ENCODE results near the gene IGSF22. TPM values are rescaled to one million over a fixed set of nuclear protein-coding genes. Genes with fewer than 3 reads are reported as not detected.

The IGSF22 gene
- total and polyA plus RNA-seq, 9 of the 15 experiments (the other 6 are each of a cell fraction or from before 2014, with no cell fraction given): not detected

DNA sequence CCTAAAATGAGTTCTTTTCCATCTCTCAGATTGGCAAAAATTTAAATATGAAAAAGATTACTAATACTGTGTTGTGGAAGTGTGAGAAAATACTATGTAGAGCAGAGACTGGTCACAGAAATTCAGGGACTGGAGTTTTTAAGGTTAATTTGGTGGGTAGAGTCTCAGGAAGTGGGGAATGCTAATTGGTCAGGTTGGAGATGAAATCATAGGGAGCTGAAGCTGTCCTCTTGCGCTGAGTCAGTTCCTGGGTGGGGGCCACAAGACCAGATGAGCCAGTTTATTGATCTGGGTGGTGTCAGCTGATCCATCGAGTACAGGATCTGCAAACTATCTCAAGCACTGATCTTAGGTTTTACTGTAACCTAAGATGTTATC lies 56.8 kb downstream of the IGSF22 start (continued):
- TF ChIP-seq FOXK2 (conservative IDR thresholded peaks at IDR 0.05 in 1 of 2, IDR thresholded peaks at IDR 0.05 in 1 of 2; ENCODE audit: low read depth in 2 of 2) (0 out of 4 replicates have a peak, but pooled peaks of 1 of the 2 experiments have one; percentile 5), C11orf30 (IDR thresholded peaks at IDR 0.05; ENCODE audit: low read depth) (peak; percentile 54; the same call in 1 of the 2 replicates), HNRNPL (IDR thresholded peaks at IDR 0.05; ENCODE audit: low read depth, low read length) (no peak), SPI1 (IDR thresholded peaks at IDR 0.05; ENCODE audit: borderline replicate concordance, low read depth, low read length) (no peak), ZNF232 (CRISPR knock-in tag; IDR thresholded peaks at IDR 0.05) (no peak), SETDB1 (IDR thresholded peaks at IDR 0.05; ENCODE audit: low read length) (no peak)
- TF ChIP-seq, protein P1, sequence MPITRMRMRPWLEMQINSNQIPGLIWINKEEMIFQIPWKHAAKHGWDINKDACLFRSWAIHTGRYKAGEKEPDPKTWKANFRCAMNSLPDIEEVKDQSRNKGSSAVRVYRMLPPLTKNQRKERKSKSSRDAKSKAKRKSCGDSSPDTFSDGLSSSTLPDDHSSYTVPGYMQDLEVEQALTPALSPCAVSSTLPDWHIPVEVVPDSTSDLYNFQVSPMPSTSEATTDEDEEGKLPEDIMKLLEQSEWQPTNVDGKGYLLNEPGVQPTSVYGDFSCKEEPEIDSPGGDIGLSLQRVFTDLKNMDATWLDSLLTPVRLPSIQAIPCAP (CRISPR knock-in tag; IDR thresholded peaks at IDR 0.05; ENCODE audit: borderline replicate concordance): no peak
- TF ChIP-seq, protein P2, sequence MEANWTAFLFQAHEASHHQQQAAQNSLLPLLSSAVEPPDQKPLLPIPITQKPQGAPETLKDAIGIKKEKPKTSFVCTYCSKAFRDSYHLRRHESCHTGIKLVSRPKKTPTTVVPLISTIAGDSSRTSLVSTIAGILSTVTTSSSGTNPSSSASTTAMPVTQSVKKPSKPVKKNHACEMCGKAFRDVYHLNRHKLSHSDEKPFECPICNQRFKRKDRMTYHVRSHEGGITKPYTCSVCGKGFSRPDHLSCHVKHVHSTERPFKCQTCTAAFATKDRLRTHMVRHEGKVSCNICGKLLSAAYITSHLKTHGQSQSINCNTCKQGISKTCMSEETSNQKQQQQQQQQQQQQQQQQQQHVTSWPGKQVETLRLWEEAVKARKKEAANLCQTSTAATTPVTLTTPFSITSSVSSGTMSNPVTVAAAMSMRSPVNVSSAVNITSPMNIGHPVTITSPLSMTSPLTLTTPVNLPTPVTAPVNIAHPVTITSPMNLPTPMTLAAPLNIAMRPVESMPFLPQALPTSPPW (CRISPR knock-in tag; IDR thresholded peaks at IDR 0.05): no peak
- TF ChIP-seq, protein P3, sequence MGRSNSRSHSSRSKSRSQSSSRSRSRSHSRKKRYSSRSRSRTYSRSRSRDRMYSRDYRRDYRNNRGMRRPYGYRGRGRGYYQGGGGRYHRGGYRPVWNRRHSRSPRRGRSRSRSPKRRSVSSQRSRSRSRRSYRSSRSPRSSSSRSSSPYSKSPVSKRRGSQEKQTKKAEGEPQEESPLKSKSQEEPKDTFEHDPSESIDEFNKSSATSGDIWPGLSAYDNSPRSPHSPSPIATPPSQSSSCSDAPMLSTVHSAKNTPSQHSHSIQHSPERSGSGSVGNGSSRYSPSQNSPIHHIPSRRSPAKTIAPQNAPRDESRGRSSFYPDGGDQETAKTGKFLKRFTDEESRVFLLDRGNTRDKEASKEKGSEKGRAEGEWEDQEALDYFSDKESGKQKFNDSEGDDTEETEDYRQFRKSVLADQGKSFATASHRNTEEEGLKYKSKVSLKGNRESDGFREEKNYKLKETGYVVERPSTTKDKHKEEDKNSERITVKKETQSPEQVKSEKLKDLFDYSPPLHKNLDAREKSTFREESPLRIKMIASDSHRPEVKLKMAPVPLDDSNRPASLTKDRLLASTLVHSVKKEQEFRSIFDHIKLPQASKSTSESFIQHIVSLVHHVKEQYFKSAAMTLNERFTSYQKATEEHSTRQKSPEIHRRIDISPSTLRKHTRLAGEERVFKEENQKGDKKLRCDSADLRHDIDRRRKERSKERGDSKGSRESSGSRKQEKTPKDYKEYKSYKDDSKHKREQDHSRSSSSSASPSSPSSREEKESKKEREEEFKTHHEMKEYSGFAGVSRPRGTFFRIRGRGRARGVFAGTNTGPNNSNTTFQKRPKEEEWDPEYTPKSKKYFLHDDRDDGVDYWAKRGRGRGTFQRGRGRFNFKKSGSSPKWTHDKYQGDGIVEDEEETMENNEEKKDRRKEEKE (IDR thresholded peaks at IDR 0.05; ENCODE audit: borderline replicate concordance in 1 of 2, control insufficient read depth in 1 of 2, low read depth in 2 of 2, low read length in 1 of 2): no peak

Data from K562 (cell line).